H1 (cell line): ENCODE measurements around the gene MBNL2. TPM values are rescaled to one million over a fixed set of nuclear protein-coding genes. Genes with fewer than 3 reads are reported as not detected.

Experiments used
- ATF2 ChIP-seq: IDR thresholded peaks from 2 replicates; pipeline ENCODE4 v1.6.1; 2012; ENCODE audit warnings: low read length, inconsistent platforms
- CTCF ChIP-seq, 3 experiments: IDR thresholded peaks; 1 replicate in 2 of 3; 2 replicates in 1 of 3; pipeline versions ENCODE4 v1.5.1 to v1.6.1; 2011; ENCODE audit warnings: low read length in 3 of 3, mild to moderate bottlenecking in 3 of 3, inconsistent platforms in 2 of 3, low read depth in 1 of 3, moderate library complexity in 1 of 3; ENCODE audit not compliant: insufficient read depth in 1 of 3; ENCODE audit errors: control extremely low read depth in 1 of 3
- GTF2F1 ChIP-seq: IDR thresholded peaks from 2 replicates; pipeline ENCODE4 v1.6.1; 2012; ENCODE audit warnings: low read depth, low read length, improper control_type of control experiment, borderline replicate concordance
- MAFK ChIP-seq: IDR thresholded peaks from 2 replicates; pipeline ENCODE4 v1.6.1; 2012; ENCODE audit warnings: low read depth, mild to moderate bottlenecking, improper control_type of control experiment, low read length
- NANOG ChIP-seq: IDR thresholded peaks from 2 replicates; pipeline ENCODE4 v1.6.1; 2011; ENCODE audit warnings: low read length, low read depth, mild to moderate bottlenecking, inconsistent platforms; ENCODE audit not compliant: insufficient read depth, poor library complexity, severe bottlenecking
- POU5F1 ChIP-seq: IDR thresholded peaks from 2 replicates; pipeline ENCODE4 v1.6.1; 2011; ENCODE audit warnings: low read depth, mild to moderate bottlenecking, low read length, moderate library complexity
- TAF1 ChIP-seq: IDR thresholded peaks from 2 replicates; pipeline ENCODE4 v1.6.1; 2011; ENCODE audit warnings: mild to moderate bottlenecking, low read depth, low read length
- polyA plus RNA-seq, 7 experiments: library from polyadenylated mRNA; depleted of rRNA in 3 of 7; stranded (reverse) in 5 of 7; unstranded in 2 of 7; fragments of >200 nt in 5 of 7; fragments of 200-250 nt in 2 of 7; gene quantifications; 1 replicate in 5 of 7; 2 replicates in 1 of 7; 4 replicates in 1 of 7; pipeline versions ENCODE4 v1.2.1 to v1.2.3, GENCODE V29; 2011 to 2013; ENCODE audit warnings: missing spikeins in 2 of 7, mixed read lengths in 2 of 7
- total RNA-seq: library from RNA; stranded (reverse); fragmentation: NEBNext Ultra II Directional; extraction: Animal tissue kit (Norgen Biotek cat#: 25700); gene quantifications from 2 replicates; pipeline ENCODE4 v1.2.1, GENCODE V29; 2021

Gene MBNL2
- total and polyA plus RNA-seq, 2 of the 8 experiments (the other 6 are each of a cell fraction or from before 2014, with no cell fraction given): 1.0 to 2.6 TPM

- TF ChIP-seq CTCF (IDR thresholded peaks at IDR 0.05; ENCODE audit: control extremely low read depth in 1 of 3, insufficient read depth in 1 of 3, low read depth in 1 of 3, low read length in 3 of 3) (no peak), ATF2 (no peak), GTF2F1 (no peak), MAFK (no peak), NANOG (no peak), POU5F1 (no peak), TAF1 (no peak)
Measured at GRCh38 chr13:97283888-97284287, 61.8 kb downstream of the MBNL2 start (continued).
